Upper lobe of left lung (tissue), 4 donors: ENCODE measurements around the gene PXN.
"Not testable (repeated sequence)": the region's sequence is repeated elsewhere in the genome, so short reads cannot be mapped to it uniquely, and the experiment has no call there.

Experiments
- POLR2A ChIP-seq, 4 donors: fragments of 450-650 bp; IDR thresholded peaks; one replicate each; pipeline ENCODE4 v1.5.1; 2016 to 2017; ENCODE audit warnings: antibody characterized with exemption in 4 of 4, mild to moderate bottlenecking in 2 of 4
- TF ChIP-seq, protein P1 (sequence below), 6 experiments: fragments of 450-650 bp in 4 of 6; fragments of 200-600 bp in 2 of 6; sonication (generic) in 2 of 6; IDR thresholded peaks; one replicate each; pipeline ENCODE4 v1.5.1; 2016 to 2019; ENCODE audit warnings: antibody characterized with exemption in 6 of 6

- TF ChIP-seq POLR2A (IDR thresholded peaks at IDR 0.05), result not testable (repeated sequence)
- TF ChIP-seq, protein P1, sequence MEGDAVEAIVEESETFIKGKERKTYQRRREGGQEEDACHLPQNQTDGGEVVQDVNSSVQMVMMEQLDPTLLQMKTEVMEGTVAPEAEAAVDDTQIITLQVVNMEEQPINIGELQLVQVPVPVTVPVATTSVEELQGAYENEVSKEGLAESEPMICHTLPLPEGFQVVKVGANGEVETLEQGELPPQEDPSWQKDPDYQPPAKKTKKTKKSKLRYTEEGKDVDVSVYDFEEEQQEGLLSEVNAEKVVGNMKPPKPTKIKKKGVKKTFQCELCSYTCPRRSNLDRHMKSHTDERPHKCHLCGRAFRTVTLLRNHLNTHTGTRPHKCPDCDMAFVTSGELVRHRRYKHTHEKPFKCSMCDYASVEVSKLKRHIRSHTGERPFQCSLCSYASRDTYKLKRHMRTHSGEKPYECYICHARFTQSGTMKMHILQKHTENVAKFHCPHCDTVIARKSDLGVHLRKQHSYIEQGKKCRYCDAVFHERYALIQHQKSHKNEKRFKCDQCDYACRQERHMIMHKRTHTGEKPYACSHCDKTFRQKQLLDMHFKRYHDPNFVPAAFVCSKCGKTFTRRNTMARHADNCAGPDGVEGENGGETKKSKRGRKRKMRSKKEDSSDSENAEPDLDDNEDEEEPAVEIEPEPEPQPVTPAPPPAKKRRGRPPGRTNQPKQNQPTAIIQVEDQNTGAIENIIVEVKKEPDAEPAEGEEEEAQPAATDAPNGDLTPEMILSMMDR (IDR thresholded peaks at IDR 0.05), result not testable (repeated sequence)
Measured at GRCh38 chr12:120251364-120252070, 14.0 kb downstream of the PXN start.
